Measurements from ENCODE around the gene MET. TPM values are rescaled to one million over a fixed set of nuclear protein-coding genes. Genes with fewer than 3 reads are reported as not detected.

MET gene
- total RNA-seq, 1 experiment from 2014 or later = 5.0 TPM

DNA sequence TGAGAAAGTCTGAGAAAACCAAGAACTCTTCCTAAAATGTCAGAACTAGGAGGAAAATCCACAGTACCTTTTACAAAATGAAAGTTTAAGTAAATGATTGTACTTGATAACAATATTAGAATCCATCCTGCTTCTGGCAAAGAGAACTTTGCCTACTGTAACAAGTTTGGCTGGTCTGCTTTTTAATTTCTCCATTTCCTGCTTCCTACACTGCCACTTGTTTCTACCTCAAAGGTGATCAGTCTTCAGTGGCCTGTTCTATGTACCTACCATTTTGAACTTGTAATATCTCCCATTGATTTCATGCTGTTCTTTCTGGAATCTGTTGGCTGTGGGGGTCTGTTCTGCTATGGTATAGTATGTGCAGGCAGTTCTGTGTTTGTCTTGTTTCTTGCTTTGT lies 157.5 kb downstream of the MET start:
- no peak overlapping the region for H3K14ac ChIP-seq (ENCODE audit: insufficient read depth, low read length)
- H3K9ac ChIP-seq (ENCODE audit: extremely low read depth, insufficient read length, low read length) = no peak overlapping the region
- no peak overlapping the region for H3K4me3 Mint-ChIP-seq
- H3T11ph ChIP-seq (ENCODE audit: low read length) = no peak overlapping the region
- no peaks in the 10 kb centered on the region for H4K20me1 ChIP-seq (ENCODE audit: control insufficient read depth, insufficient read depth, insufficient read length)
- no peaks in the 10 kb centered on the region for H3K4me1 ChIP-seq (ENCODE audit: insufficient read depth, low read length)
- H2BK20ac ChIP-seq (ENCODE audit: low read depth, low read length, poor library complexity, severe bottlenecking) = no peak overlapping the region
- H3K27me3 ChIP-seq (ENCODE audit: insufficient read depth, low read length) = no peaks in the 10 kb centered on the region
- no peak overlapping the region for H2BK5ac ChIP-seq (ENCODE audit: insufficient read length, low read length)
- no peak overlapping the region for H3K27ac ChIP-seq (ENCODE audit: insufficient read length, low read depth, low read length)
- no peaks in the 10 kb centered on the region for H3K79me2 ChIP-seq (ENCODE audit: insufficient read depth, low read length)
- no peak overlapping the region for H3K23ac ChIP-seq (ENCODE audit: insufficient read length, low read depth, low read length)
- no peak overlapping the region for H4K8ac ChIP-seq (replicated peaks; ENCODE audit: insufficient read length, low read depth, low read length)
- H3K56ac ChIP-seq (ENCODE audit: insufficient read length, low read depth, low read length) = no peak overlapping the region
- no peak overlapping the region for H2BK12ac ChIP-seq (ENCODE audit: insufficient read length, low read depth, low read length)
- H3K4me1 Mint-ChIP-seq = no peaks in the 10 kb centered on the region
- no peak for DNase-seq
- H3K9me3 Mint-ChIP-seq = no peaks in the 10 kb centered on the region
- H3K36me3 Mint-ChIP-seq (ENCODE audit: insufficient read depth in 1 of 3, low read depth in 3 of 3) = no peaks in the 10 kb centered on the region
- H3K23me2 ChIP-seq (ENCODE audit: insufficient read length, low read depth, low read length, poor library complexity, severe bottlenecking) = no peaks in the 10 kb centered on the region
- no peak overlapping the region for H2AK5ac ChIP-seq (ENCODE audit: insufficient read length, low read length)
- no peak overlapping the region for H3K27ac Mint-ChIP-seq
- H3K27me3 Mint-ChIP-seq (ENCODE audit: low read depth) = no peaks in the 10 kb centered on the region
- no peak overlapping the region for H4K91ac ChIP-seq (ENCODE audit: insufficient read length, low read depth, low read length)
- H3K9me3 ChIP-seq (ENCODE audit: control insufficient read depth, low read depth, low read length) = no peaks in the 10 kb centered on the region
- TF ChIP-seq, protein P1, sequence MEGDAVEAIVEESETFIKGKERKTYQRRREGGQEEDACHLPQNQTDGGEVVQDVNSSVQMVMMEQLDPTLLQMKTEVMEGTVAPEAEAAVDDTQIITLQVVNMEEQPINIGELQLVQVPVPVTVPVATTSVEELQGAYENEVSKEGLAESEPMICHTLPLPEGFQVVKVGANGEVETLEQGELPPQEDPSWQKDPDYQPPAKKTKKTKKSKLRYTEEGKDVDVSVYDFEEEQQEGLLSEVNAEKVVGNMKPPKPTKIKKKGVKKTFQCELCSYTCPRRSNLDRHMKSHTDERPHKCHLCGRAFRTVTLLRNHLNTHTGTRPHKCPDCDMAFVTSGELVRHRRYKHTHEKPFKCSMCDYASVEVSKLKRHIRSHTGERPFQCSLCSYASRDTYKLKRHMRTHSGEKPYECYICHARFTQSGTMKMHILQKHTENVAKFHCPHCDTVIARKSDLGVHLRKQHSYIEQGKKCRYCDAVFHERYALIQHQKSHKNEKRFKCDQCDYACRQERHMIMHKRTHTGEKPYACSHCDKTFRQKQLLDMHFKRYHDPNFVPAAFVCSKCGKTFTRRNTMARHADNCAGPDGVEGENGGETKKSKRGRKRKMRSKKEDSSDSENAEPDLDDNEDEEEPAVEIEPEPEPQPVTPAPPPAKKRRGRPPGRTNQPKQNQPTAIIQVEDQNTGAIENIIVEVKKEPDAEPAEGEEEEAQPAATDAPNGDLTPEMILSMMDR (conservative IDR thresholded peaks at IDR 0.05) = no peak
- no peak overlapping the region for H3K18ac ChIP-seq (ENCODE audit: insufficient read length, low read depth, low read length)
- H4K5ac ChIP-seq (ENCODE audit: insufficient read length, low read depth, low read length) = no peak overlapping the region
- no peak overlapping the region for H3K4me2 ChIP-seq (ENCODE audit: insufficient read depth, insufficient read length, low read length)
- H2AFZ ChIP-seq (ENCODE audit: low read length) = no peak overlapping the region
- no peak overlapping the region for H3K4ac ChIP-seq (ENCODE audit: low read depth, low read length)
- no peak overlapping the region for H2BK120ac ChIP-seq (ENCODE audit: low read depth, low read length, poor library complexity, severe bottlenecking)
- H3K79me1 ChIP-seq (ENCODE audit: insufficient read depth, low read depth, low read length, poor library complexity, severe bottlenecking) = no peaks in the 10 kb centered on the region
- H2BK15ac ChIP-seq (ENCODE audit: low read depth, low read length) = no peak overlapping the region

All from H9 (cell line).